GM21360 (cell line): ENCODE results near the gene OSBPL6.

Experiments used
- ATAC-seq: cut with Tn5 transposase; IDR thresholded peaks from one replicate; pipeline ENCODE4 v1.9.1; 2021; ENCODE audit warnings: mild to moderate bottlenecking, moderate library complexity; ENCODE audit not compliant: unreplicated experiment

The OSBPL6 gene

DNA sequence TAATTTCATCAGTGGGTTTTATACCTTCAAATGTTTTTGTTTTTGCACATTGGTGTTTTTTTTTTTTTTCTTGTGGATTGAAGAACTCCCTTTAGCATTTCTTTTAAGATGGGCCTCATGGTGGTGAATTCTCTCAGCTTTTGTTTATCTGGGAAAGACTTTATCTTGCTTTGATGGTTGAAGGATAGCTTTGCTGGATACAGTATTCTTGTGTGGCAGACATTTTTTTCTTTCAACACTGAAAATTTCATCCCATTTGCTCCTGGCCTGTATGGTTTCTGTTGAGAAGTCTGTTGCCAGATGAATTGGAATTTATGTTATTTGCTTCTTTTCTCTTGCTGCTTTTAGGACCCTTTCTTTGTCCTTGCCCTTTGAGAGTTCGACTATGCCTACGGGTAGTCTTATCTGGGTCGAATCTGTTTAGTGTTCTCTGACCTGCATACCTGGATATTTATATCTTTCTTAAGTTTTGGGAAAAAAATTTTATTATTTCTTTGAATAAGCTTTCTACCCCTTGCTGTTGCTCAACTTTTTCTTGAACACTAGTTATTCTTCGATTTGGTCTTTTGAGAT, 231.0 kb downstream of the OSBPL6 start:
- ATAC-seq: no peak

DNA sequence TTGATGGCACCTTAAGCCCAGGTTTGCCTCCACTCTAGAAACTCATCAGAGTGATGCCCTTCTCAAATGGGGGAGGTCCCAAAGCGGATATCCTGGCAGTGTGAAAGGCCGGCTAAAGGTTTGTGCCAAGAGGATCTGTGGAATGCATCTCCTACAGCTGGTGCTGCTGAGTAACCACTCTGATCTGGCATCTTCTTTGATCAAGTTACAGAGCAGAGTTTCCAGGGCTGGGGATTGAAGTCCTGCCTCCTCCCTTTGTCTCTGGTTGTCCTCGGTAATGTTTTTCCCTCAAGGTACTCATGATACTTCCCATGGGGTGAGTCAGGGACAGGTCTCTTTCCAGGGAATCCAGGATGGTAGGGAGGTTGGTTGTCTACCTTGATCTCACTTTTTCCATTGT, 232.1 kb downstream of the OSBPL6 start:
- no peak for ATAC-seq

DNA sequence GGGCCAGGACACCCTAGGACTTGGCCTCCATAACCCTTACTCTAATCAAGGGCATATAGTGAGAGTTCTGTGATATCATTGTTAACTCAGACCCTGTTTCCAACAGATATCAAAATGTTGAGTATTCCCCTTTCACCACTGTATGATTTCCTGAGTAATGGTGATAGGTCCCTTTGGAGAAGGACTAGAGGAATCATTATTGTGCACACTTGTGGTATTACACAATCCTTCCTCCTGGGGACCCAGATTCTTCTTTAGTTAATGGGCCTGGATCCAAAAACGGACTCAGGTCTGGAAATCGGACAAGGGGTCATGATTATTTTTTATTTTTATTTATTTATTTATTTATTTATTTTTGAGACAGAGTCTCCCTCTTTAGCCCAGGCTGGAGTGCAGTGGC, 233.1 kb downstream of the OSBPL6 start:
- no peak for ATAC-seq

DNA sequence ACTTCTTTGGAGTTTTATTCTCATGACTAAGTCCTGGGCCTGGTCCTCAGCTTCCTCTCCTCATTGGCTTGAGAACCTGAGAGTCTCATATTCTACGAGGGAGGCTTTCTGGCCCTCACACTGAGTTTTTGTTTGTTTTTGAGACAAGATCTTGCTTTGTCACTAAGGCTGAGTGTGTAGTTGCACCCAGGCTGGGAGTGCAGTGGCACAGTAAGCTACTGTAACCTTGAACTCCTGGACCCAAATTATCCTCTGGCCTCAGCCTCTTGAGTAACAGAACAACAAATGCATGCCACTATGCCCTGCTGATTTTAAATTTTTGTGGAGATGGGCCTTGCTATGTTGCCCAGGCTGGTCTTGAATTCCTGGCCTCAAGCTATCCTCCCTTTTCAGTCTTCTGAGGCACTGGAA, 234.1 kb downstream of the OSBPL6 start:
- ATAC-seq: no peak

DNA sequence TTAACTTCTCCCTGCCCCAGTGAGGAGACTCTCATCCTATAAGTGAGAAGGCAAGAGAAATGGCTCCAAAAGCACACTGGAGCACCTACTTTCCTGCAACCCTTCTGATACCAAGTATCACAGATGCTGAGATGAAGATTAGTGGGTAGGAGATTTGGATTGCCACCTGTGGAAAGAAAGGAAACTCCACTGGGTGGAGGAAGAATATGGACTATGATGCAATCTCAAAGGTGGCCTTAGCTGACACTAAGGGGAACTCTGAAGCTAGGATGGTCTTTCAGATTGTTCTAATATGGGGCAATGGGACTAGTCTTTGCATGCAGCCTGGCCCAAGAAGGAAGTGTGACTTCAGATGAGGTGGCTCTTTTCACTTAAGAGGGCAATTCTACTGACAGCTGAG, 235.0 kb downstream of the OSBPL6 start:
- ATAC-seq: no peak

DNA sequence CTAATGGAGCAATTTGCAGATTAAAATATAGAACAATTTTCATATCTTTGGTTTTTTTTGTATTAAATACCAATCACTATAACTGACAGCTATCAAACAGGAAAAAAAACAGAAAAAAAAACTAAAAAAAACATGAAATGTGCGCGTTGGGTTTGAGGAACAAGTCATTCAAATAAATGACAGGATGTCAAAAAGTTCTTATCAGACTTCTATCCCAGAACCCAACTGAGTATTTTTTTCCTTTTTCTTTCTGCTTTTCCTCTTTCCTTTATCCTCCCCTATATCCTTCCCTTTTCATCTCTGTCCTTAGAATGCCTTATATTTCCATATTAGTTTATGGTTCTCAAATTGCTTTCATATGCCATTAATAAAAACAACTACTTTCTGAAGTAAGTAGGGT, 242.3 kb downstream of the OSBPL6 start:
- ATAC-seq: no peak

DNA sequence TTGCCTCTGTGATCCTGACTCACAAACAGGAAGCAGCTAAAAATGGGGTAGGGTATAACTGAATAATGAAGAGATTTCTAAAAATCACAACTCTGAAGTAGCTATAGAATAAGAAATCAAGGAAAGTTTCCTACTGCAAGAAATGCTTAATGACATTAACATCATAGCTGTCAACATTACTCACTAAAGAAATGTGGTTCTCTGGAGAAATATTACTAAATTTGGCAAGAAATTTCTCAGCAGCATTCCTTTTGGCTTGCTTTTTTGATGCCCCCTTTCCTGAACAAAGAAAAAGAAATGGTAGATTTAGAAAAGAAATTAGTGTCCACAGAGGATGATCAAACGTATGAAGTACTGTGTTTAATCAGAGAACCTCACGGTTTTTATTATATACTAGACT, 247.1 kb downstream of the OSBPL6 start:
- ATAC-seq: no peak

DNA sequence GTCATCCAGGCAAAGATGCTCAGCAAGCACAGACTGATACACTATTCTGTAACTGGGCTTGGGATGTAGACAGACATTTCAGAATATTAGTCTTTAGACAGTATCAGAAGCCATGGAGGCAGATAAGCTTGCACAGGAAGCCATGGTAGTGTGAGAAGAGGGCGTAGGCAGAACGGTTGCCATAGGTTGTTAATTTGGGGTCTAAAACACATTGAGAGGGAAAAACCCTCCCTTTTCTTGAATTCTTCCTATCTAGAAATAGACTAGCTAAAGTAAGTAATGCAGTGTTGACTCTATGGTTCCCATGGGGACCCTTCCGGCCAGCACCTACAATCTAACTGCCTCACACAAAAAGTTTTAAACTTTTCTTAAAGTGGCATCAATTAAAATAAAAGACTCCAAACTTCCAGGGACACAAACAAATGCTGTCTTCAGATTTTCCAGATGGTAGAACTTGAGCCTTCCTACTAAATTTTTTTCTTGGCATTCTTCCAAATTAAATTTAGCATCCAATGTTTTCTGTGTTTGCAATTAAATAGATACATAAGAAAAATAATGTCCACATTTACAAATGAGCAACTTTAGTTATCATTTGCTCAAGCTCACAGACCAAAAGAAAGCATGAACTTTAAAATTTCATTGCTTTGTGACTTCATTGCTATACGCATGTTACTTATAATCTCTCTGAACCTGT, 254.8 kb downstream of the OSBPL6 start:
- ATAC-seq: no peak

DNA sequence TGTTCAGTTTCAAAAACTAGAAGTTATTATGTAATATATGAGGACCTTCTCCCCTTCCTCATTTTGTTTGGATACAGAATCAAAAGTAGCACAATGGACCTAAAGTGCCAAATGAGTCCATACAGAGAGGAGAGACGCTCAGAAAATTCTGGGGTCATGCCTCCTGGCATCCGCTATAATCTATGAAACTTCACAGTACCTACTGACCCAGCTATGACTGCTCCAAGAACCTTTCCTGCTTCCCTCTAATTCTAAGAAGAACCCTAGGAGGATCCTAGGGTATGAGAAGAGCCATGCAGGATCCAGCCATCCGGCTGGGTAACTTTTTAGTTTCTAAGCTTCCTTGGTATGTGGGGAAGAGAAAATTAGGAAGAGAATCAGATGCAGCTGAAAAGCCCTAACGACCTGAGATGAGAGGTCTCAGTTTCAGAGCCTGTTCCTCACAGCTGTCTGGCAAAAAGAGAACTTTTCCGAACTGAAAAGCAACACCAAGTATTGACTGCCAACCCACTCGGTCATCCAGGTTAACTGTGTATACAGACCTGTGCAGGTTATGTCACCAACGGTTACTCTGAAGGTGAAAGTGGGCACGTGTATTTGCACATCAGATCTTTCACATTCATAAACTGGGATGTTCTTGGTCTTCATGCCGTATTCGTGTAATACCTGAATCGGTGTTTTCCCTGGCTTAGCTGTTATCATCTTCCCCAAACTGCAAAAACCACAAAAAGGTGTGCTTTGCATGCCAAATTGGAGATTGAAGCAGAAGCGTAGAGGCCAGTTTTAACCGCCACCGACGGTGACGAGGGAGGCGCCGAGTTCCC, 255.6 kb downstream of the OSBPL6 start:
- peak; percentile 5 for ATAC-seq

DNA sequence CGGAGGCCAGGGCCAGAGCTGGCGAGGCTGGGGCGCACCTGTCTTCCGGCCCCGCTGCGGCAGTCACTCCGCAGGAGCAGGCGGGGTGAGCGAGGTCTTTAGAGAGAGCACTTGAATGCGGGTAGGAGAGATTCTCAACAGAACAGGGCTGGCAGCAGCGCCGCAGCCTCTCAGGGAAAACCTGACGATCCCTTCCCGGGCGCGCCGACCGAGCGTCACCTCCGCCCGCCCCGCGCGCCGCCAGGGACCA, 256.1 kb downstream of the OSBPL6 start:
- ATAC-seq: peak; percentile 39

DNA sequence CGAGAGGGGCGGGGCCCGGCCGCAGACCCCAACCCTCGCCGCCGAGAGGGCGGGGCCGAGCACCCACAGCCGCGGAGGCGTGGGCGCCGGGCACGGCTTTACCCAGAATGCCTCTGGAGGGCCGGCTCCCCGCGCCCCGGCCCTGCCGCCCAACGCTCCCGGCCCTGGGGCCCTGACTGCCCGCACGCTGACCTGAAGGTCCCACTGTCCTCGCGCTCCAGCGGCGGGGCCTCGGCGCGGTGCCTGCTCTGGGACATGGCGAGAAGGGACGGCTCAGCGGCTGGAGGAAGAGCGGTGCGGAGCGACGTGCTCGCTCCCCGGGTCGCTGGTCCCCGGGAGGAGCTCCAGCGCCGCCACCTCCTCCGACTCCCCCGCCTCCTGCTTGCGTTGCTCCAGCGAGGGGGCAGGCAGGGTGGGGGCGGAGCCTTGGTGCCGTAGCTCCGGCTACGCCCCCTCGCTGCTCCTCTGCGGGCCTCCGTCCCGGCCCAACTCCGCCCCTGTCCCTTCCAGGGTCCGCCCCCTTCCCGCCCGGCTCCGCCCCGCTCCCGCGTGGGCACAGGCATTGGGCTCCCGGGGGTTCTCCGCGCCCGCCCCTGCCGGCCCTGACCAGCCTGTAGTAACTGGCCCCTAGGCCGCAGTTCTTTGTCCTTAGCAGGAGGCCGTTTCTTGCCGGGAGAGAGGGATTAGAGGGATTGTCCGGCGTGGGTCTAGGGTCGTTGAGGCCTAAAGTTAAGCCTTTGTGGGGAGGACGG, 256.6 kb downstream of the OSBPL6 start, which contains the start of the genes PJVK and PRKRA:
TSS of gene PJVK (plus strand) at position 605 of the 752 bp plus-strand sequence. CDS start 2,032 bp downstream, outside the sequence.
TSS of gene PRKRA (minus strand) at position 402 of the 752 bp plus-strand sequence. CDS start at position 257, 145 bp downstream.
- ATAC-seq: peak; percentile 75

DNA sequence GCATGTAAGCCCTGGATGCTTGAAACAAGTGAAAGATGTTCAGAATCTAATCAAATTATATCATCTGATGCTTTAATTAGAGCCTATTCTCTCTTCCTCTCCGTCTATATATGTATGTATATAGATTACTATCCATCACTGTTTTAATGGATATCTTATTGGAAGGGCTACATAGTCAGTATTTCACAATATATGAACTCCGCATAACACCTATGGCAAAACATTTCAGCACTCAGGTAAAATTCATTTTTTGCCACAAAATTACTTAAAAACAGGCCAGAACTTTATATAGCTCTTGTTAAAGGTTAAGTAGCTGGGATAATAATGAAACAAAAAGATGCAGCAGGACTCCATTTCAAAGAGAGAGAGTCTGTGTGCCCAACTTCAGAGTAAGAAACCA, 258.0 kb downstream of the OSBPL6 start:
- no peak for ATAC-seq
